ENCODE data around the gene CACNA1C.

CACNA1C gene

DNA sequence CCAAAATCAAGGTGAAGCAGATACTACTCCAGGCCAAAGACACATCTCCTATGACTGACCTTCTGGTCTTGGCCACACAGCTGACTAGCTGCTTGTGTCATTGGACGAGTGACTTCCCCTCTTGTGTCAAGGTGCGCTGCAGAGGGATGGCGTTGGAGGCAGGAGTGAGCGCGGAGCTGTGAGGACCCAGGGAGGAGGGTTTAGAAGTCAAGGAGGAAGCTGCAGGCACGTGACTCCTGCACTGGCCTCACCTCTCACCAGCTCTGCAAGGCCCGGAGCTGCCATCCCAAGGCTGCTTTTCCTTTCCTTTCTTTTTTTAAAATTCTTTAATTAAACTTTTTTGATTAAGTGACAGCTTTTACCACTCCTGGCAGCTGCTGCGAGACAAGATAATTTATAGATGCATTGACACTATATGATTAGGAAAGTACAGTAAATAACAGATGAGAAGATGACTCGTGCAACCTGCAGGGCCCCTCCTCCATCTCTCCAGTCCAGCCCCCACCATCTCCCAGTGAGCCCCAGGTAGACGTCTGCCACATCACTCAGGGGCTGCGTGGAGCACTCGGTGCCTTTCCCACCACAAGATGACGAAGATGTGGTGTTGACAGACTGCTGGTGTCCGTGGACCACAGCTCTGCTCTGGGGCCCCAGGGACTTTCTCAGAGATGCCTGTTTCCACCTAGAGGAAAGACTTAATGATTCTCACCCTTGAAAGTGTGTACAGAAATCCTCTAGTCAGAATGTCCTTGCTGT is 350.6 kb downstream of the CACNA1C start:
- DNase-seq = no peak

DNA sequence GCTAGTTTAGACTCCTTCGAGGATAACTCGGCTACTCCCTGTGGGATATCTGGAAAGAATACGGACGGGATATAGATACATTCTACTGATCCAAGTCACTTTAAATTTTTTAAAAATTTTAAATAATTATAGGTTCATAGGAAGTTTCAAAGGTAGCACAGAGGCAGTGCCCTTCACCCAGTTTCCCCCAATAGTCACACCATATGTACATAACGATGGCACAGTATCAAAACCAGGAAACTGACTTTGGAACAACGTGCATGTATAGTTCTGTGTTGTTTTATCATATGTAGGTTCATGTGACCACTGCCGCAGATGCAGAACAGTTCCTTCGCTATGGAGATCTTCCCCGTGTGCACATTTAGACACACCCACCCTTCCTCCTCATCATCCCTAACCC is 352.3 kb downstream of the CACNA1C start:
- DNase-seq = no peak

DNA sequence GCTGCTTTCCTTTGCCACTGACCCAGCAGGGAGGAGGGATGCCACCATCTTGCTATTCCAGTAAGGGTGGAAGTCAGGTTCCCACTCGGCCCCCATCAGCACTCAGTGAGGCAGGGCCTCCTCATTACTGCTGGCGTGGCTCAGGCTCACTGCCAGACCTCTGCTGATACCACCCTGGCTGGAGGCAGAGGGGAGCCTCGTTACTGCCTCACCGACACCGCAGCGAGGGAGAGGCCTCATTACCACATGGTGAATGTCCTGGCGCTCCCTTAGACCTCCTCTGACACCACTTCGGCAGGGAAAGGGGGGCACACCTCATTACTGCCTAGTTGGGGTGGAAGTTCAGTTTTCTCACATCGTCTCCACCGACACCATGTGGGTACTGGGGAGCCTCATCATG is 354.1 kb downstream of the CACNA1C start:
- DNase-seq = no peak

DNA sequence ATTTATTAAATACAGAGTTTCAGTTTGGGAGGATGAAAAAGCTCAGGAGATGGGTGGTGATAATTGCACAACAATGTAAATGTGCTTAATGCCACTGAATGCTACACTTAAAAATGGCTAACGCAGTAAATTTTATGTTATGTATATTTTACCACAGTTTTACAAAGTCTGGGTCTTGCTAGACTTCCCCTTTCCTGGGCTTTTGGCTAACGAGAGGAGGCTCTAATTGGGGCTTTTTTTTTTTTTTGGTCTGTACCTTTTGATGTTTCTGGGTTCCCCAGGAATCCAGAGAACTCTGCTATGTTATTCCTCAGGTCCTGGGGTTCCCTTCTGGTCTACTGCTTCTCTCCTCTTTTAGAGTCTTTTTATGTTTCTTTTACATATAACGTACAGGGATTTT is 355.5 kb downstream of the CACNA1C start:
- no peak for DNase-seq

DNA sequence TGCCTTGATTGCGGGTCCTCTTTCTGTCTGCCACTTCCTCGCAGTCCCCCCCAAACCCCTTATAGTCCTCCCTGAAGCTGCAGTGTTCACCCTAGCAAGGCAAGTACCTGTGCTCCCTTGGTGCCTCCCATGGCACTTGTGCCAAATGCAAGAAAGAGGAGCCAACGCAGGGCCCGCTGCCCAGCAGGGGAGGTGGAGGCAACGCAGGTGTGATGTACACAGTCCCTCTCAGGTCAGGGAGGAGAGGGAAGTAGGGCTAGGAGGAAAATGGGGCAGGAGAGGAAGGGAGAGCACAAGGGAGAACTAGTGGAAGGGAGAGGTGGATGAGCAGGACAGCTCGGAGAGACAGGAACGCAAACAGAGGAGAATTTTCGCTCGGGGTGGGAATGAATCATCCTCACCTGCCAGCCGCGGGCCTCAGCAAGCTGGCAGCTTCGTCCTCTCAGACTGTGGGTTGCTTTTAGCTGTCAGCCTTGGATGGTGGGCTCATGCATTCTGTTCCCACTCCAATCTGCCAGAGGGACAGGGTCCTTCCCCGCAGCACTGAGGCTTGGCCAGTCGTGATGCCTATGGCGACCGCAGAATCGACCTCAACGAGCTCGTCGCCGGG is 357.0 kb downstream of the CACNA1C start:
- DNase-seq = no peak

DNA sequence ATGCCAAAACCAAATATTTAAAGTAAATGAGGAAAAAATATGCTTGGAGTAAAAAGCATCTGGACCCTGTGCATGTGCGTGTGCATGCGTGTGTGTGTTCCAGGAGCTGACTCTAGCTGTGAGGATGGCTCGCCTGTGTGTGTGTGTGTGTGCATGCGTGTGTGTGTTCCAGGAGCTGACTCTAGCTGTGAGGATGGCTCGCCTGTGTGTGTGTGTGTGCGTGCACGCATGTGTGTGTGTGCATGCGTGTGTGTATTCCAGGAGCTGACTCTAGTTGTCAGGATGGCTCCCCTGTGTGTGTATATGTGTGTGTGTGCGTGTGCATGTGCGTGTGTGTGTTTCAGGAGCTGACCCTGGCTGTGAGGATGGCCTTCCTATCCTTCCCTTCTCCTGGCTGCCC is 357.7 kb downstream of the CACNA1C start:
- DNase-seq = no peak

DNA sequence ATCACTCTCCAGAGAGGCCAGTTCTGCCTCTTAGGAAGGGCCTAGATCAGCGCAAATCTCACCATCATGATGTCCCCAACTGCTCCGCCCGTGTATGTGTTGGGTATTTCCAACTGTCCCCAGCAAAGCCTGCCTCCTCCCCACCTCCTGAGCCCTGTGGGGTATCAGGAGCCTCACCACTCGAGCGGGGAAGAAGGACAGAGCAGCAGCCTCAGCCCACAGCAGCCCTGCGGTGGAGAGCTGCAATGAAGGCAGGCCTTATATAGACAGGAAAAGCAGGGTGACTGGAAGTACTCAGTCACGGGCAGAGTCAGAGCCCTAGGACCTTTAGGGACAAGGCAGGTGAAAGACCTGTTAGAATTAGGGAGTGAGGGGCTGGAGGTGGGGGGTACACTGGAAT is 358.2 kb downstream of the CACNA1C start:
- no peak for DNase-seq

DNA sequence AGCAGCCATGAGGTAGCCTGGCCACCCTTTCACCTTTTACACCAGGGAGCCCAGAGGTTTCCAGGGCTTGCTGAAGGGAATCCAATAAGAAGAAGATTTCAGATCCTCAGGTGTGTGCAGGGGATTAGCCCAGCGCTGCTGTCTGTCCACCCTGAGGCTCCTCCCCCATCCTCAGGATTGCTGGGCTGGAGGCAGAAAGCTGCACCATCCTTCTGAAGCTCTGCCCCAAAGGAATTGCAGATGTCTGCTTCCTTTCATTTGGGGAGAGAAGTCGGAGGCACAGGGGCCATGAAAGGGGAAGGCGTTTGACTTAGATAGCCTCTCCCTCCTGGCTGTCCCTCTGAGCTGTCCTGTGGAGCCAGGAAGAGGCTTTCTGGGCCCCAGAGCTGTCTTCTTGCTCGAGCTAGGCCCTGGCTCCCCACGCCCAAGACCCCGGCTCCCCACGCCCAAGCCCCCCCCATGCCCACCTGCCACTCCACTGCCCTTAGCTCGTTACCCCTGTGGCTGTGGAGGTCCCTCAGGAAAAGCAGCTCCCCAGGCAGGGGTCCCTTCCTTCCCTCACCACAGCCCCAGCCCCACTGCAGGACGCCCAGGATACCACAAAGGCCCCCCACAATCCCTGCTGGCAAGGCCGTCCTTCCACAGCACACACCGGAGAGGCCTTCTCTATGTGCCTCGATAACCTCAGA is 359.0 kb downstream of the CACNA1C start:
- no peak for DNase-seq

DNA sequence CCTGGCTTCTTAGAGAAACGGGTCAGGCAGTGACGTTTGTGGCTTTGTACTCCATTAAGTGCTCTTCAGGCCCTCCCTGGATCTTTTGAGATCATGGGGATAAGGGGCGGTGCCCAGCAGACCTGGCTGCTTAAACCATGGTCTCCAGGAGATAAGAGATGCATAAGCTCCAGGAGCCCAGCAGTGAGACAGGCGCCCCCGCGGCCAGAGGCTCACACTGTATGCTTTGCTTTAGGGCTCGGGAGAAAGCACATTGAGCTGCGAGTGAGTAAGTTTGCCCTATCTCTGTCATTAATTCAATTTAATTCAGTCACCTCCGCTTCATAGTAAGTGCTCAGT is 359.5 kb downstream of the CACNA1C start:
- no peak for DNase-seq

DNA sequence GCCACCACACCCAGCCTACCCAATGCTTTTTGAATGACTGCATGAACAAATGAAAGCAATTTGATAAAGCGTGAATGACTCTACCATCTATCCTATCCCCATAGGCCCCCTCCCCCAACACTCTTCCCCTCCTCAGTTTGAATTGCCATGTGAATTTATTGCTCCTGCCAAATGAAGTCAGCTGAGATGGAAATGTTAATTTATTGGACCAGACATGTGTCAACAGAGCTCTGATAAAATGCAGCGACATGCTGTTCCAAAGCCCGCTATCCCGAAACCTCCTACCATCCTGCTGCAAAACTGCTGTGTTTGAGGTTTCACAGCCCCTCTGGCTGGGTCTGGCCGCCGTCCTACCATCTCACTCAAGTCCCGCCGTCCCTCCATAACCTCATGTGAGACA is 360.5 kb downstream of the CACNA1C start:
- no peak for DNase-seq

DNA sequence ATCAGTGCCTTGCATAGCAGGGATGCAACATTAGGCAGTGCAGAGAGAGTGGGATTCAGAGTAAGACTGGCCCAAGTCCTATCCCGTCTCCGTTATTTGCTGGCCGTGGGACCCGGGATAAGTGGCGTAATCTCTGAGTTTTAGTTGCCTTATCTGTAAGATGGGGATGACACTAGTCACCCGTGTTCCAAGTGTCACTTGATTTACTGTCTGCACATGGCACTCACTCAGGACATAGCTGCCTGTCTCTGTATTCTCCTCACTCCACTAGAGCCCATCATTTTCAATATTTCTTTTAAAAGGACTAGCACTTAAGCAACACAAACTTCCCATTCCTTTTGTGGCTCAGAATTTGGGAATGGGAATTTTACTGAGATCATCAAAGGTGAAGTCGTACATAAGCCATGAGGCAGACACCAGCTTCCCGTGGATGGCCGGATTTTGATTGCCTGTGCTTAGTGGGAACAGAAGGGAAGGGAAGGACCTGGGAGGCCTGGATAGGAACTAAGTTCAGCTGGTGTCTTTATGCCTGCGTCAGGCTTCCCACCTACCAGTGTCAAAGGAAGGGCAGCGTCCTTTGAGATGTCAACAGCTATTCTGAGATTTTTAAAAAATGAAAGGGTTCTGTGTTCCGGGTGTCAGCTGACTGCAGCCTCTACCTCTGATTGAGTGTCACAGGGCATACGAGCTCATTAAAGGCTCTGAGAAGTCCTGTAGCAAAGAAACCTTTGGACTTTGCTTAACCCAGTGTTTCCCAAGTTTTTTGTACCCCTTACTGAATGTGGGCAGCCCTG is 361.4 kb downstream of the CACNA1C start:
- no peak for DNase-seq

DNA sequence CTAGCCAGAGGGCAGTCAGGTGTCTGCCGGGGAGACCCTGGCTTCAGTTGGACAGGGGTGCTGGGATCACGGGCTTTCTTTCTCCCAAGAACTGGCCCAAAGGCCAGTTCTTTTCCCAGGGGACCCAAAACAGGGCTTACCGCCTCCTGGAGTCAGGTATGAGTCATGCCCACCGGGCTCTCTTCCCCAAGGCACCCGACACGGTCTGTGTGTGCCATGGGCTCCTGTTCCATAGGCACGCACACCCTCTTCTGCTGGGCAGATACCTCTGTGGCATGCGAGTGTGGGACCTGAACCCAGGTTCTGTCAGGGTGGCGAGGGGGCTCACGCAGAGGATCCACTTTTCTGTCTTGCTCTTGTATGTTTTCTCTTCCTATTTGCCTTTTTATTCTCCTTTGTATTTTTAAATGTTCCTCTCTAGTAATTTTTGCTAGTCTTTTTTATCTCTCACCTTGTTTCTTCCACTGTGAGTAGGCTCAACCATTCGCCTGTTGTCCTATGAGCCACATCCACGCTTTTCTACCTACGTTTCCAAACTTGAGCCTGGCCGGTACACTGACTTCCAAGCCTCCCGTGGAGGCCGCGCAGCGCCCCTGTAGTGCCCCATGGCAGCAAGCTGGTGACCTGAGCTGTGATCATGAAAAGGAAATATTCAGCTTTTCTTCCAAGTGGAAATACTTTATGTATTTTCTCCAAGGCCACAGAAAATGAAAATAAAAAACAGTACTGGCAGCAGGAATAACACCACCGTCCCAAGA is 362.2 kb downstream of the CACNA1C start:
- DNase-seq = no peak

DNA sequence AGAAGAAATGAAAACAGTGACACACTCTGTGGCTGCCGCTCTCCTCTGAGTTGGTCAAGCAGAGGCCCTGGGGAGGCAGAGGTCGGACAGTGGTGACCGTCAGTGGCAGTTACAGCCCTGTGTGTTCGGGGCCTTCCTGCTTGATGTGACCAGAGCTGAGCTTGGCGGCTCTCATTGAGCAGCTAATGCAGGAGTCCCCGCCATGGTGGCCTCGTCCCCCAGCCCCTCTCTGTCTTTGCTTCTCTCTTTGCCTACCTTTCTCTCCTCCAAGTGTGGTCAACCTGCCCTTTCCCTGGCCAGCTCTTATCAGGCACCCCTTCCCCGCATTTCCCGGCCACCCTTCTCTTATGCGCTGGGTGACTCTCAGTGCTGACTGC is 362.8 kb downstream of the CACNA1C start:
- DNase-seq = no peak

DNA sequence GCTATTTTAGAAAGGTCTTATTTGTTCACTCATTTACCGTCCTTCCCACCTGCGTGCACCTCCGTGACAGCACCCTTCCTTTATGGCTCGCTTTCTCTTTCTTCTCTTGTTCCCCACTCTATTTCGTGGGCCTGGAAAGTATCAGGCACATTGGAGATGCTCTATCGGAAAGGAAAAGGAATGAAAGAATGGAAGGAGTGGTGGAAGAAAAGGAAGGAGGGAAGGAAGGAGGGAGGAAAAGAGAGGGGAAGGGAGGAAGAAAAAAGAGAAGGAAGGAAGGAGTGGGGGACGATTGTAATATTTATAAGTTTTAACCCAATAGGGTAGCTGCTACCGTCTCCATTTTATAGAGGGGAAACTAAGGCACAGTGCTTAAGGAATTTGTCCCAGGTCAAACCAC is 363.4 kb downstream of the CACNA1C start:
- no peak for DNase-seq

DNA sequence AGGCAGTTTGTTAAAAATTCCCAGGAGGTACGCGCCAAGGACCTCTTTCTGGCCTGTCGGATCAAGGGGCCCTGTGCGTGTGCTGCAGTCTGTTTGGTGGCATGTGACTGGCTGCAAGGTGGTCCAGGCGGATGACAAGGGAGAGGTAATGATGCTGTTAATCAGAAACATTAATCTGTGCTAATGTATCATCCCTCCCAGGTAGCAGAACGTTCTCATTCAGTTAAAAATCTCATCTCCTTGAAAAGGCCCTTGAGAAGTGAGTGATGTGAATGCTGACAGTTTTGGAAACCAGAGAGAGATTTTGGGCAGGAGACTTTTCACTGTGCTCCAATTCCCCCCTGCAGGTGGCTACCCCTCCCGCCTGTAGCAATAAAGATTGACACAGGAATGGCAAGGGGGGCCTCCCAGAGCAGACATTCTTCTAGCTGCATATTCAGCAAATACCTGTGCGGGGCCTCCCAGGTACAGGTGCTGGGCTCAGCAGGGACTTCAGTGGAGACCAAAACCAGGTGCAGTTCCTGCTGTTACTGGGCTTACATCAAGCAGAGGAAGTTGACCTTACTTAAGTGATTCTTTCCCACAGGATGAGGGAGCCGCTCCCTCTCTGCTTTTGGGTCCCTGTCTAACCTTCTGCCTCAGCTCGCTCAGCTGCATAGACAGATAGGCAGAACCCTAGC is 364.8 kb downstream of the CACNA1C start:
- DNase-seq = no peak

DNA sequence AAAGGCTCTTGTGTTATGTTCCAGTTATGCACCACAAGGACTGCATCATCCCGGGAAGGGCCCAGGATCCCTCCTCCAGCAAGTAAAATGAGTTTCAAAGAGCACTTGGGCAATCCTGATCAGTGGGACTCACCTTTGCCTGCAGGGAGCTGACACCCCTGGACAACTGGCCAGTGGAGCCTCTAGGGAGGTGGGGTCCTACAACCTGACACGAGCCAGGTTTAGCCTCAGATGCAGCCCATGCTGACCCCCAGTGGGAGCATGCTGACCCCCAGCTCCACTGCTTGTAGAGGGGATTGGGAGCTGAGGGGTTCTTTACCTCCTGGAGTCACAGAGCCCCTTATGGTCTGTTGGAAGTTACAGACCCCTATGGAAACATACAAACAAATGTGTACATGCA is 365.8 kb downstream of the CACNA1C start:
- no peak for DNase-seq

DNA sequence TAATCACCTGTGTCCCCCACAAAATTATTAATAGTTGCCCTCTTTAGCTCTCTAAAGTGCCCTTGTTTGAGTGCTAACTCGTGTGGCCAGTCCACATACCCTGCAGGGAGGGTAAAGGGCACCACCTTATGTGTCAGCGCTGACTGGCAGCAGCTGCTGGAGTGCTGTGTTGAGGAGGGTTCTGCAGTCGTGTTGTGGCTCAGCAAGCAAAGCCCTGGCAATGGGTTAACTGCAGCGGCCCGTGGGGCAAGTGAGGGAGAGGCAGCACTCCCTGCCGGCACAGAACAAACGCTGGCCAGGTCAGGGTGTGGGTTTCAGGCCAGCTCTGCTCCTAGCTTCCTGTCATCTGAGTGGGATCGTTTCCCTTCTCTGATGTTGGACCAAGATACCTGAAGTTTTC is 369.8 kb downstream of the CACNA1C start:
- DNase-seq = no peak

DNA sequence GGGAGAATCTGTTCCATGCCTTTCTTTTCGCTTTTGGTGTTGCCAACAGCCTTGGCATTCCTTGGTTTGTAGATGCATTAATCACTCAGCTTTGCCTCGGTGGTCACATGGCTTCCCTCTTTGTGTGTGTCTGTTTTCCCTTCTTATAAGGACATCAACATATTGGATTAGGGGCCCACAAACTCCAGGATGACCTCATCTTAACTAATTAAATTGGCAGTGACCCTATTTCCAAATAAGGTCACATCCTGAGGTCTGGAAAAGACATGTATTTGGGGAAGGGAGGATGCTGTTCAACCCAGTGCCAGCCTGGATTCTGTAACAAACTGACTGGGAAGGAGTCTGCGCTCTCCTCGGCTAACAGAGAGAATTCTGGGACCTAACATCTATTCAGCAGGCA is 376.2 kb downstream of the CACNA1C start:
- no peak for DNase-seq

DNA sequence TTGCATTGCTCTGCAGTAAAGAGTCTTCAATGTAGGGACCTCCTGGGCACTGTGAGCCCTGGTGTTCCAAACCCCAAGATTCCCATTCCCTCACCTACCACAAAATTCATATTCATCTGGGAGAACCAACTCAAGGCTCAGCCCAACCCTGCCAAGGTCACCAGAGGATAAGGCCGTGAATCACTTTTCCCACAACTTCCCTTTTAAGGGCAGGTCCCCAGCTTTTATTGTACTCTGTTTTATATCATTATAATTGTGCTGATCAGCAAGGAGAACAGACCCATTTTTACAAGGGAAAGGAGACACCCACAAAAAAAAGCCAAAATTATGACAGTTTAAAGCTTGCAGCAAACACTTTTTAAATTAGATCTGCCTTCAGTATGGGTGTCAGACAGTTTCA is 379.0 kb downstream of the CACNA1C start:
- DNase-seq = no peak

DNA sequence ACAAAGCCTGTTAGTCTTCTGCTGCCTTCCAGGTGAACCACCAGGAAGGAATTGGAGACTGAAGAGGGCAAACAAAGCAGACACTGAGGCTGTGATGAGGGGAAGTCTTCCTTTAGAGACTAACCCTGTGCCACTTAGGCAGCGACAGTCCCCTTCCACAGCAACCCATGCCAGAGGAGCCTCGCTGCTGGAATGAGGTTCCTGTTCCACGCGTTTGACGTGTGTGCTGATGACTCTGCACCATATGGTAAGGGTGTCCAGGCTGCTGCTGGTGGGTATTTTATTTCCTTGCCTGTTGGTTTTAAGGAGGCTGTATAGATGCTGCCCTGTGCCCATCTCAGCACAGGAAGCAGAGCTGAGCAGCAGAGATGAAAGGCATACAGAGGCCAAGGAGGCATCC is 380.1 kb downstream of the CACNA1C start:
- DNase-seq = no peak

DNA sequence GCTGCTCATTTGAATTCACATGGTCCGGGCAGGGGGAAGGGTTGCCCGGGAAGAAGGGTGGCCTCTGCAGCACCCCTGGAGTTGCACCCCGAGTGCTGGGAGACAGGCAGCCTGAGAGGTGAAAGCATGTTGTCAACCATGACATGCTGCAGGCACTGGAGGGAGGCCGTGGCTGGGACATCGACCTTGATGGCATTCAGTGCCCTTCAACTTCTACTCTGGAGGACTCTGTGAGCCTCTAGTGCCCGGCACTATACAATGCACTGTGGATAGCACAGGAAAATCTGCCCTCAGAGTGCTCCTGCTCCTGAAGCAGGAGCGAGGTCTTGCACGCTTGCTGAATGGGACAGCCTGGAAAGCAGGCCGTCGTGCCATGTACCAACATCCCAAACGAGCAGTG is 382.7 kb downstream of the CACNA1C start:
- no peak for DNase-seq

DNA sequence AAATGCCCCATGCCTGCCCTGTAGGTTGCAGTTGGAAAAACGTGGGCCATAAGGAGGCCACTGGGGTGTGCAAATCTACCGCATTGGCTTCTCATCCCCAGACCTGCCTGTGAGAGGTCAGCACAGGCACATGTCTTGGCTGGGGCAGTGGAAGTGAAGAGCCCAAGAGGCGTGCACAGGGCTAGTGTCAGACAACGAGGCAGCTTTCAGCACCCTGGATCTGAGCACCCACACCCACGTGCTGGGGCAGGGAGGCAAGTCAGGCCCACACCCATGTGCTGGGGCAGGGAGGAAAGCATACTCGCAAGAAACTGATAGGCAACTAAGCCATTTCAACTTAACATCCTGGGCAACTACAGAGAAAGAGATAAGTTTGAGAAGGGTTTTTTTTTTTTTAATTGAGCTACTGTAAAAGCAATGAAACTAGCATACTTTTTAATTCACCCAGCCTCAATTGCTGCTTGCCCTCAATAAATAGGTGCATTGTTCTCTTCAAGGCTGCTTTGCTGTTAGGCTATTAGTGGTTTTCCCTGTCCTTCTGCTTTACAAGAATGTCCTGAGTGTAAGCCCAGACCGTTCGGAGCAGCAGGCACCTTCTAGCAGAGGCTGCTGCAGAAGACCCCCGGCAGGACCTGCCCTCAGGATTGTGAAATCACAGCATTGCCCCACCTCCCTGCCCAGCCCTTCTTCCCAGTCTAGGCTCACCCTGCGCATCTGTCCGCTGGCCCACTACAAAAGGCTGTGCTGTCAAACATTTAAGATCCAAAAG is 386.7 kb downstream of the CACNA1C start:
- DNase-seq = no peak

All from cortex of kidney (tissue), 1 donor.